Suppressor macrophage treated with lipopolysaccharide for 1 hour (primary cell): ENCODE measurements around the gene HSPA5.
"Not testable (repeated sequence)": the region's sequence is repeated elsewhere in the genome, so short reads cannot be mapped to it uniquely, and the experiment has no call there.

Source experiments
- DNase-seq, 3 donors: peaks; one replicate each; pipeline ENCODE4 v3.0.0-alpha.2; 2020 to 2022

The HSPA5 gene

GRCh38 chr9:125241863-125242739, 958 bp upstream of the HSPA5 start:
- peak; percentile 29 to 49 (median 34) for DNase-seq

GRCh38 chr9:125240649-125240999, 519 bp downstream of the HSPA5 start:
- peak; percentile 44 to 61 (median 53) for DNase-seq

GRCh38 chr9:125239631-125240597, 1.2 kb downstream of the HSPA5 start:
- DNase-seq: no peak

GRCh38 chr9:125238915-125239446, 2.2 kb downstream of the HSPA5 start:
- no peak for DNase-seq

- DNase-seq: no peak
Observed at GRCh38 chr9:125238127-125238914, 2.8 kb downstream of the HSPA5 start.

GRCh38 chr9:125236520-125237159, 4.5 kb downstream of the HSPA5 start:
- DNase-seq: peak in 2 of 3 donors; percentile 31 to 44

GRCh38 chr9:125235804-125236519, 5.2 kb downstream of the HSPA5 start:
- no peak for DNase-seq

- DNase-seq: not testable (repeated sequence)
Observed at GRCh38 chr9:125234099-125234498, 7.0 kb downstream of the HSPA5 start.

GRCh38 chr9:125233678-125234077, 7.5 kb downstream of the HSPA5 start:
- DNase-seq: peak; percentile 59 to 80 (median 72)

- DNase-seq: no peak
Observed at GRCh38 chr9:125227761-125228160, 13.4 kb downstream of the HSPA5 start.

GRCh38 chr9:125224858-125225257, 16.3 kb downstream of the HSPA5 start:
- DNase-seq: not testable (repeated sequence)

GRCh38 chr9:125218621-125219020, 22.5 kb downstream of the HSPA5 start:
- no peak for DNase-seq

GRCh38 chr9:125214186-125214585, 27.0 kb downstream of the HSPA5 start:
- DNase-seq: no peak

GRCh38 chr9:125204477-125204876, 36.7 kb downstream of the HSPA5 start:
- no peak for DNase-seq

GRCh38 chr9:125202846-125203618, 38.1 kb downstream of the HSPA5 start:
- no peak for DNase-seq

GRCh38 chr9:125200216-125201047, 40.7 kb downstream of the HSPA5 start, which contains the start of gene RABEPK:
RABEPK (plus strand) TSS chr9:125200542; CDS start chr9:125203014, 2,472 bp downstream.
- peak; percentile 95 to 98 (median 96) for DNase-seq

- not testable (repeated sequence) for DNase-seq
Observed at GRCh38 chr9:125195591-125195990, 45.6 kb downstream of the HSPA5 start.

- peak in 1 of 3 donors; percentile 9 for DNase-seq
Observed at GRCh38 chr9:125194466-125194865, 46.7 kb downstream of the HSPA5 start.

- DNase-seq: peak in 2 of 3 donors; percentile 7 to 10
Observed at GRCh38 chr9:125190361-125190801, 50.8 kb downstream of the HSPA5 start.
